ENCODE data around the gene TRMT1. TPM values are rescaled to one million over a fixed set of nuclear protein-coding genes. Genes with fewer than 3 reads are reported as not detected.

TRMT1 gene
- total RNA-seq, 1 experiment from 2014 or later: 63.2 TPM

DNA sequence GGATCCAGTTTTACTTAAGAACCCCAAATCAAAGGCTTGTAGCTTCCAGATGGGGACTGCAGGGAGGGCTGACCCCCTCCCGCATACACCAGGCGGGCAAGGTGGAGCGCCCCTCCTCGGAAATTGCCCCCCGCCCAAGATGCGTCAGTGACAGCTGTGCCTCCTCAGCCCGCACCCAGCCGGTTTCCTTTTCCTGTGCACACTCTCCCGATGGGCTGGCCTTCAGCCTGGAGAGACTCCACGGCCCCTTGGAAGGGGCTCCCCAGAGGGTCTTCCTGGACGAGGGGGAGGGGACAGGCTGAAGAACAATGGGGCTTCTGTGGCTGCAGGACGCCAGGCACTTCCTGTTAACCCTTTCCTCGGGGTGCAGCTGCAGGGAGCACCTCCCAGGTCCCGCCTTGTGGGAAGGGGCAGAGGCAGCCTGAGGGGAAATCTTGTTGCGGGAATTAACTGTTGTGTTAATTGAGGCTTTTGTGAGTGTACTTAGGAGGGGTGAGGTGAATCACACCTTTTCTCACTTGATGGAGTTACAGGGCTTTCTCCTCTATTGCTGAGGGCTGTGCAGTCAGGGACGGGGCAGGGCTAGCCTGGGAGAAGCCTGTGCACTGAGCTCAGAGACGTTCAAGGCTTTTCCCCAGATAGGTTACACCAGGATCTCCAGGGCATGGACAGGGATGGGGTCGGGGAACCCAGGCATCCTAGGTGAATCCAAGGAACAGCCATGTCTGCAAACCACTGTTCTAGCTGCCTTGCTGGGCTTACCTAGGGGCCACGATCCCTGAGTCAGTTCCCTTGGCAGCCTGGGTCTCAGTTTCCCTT is 48.0 kb upstream of the TRMT1 start:
- peaks cover 26% of the 10 kb centered on the region for H3K4me1 Mint-ChIP-seq (ENCODE audit: insufficient read depth, unreplicated experiment)
- intact Hi-C loops (cut with micrococcal nuclease): loop anchor here (5.0 kb wide), 2 partner anchors 47 to 1363 kb away; partner anchors contain the start of genes NACC1, TECR and TRMT1
- POLR2A ChIA-PET: interaction anchor here (0.6 to 7.2 kb wide), 9 partner anchors 10 to 1361 kb away, joined by 3 to 101 read pairs (median 3); partner anchors contain the start of genes IER2, NACC1 and STX10
- TF ChIP-seq CTCF (IDR thresholded peaks at IDR 0.05; ENCODE audit: unreplicated experiment): no peak
- no peaks in the 10 kb centered on the region for H3K27me3 Mint-ChIP-seq (ENCODE audit: insufficient read depth, unreplicated experiment)
- H3K4me3 Mint-ChIP-seq (ENCODE audit: unreplicated experiment): peak overlapping the region; percentile 62
- DNase-seq (ENCODE audit: unreplicated experiment): peak; percentile 82
- no peaks in the 10 kb centered on the region for H3K9me3 Mint-ChIP-seq (ENCODE audit: unreplicated experiment)
- H3K36me3 Mint-ChIP-seq (ENCODE audit: insufficient read depth, unreplicated experiment): no peaks in the 10 kb centered on the region
- H3K27ac Mint-ChIP-seq (ENCODE audit: low read depth, unreplicated experiment): peak overlapping the region; percentile 85
- CTCF ChIA-PET: interaction anchor here (0.7 to 1.4 kb wide), 2 partner anchors 143 to 187 kb away, joined by 3 to 4 read pairs; no protein-coding TSS in a partner anchor
- BruUV-seq (replicated peaks): no TSS peak

- CTCF ChIA-PET: interaction anchor here (0.6 to 1.5 kb wide), 5 partner anchors 11 to 186 kb away, joined by 3 to 5 read pairs (median 3); partner anchors contain the start of genes IER2 and STX10
These were observed 47.2 kb upstream of the TRMT1 start for GRCh38 chr19:13163609-13164342.

GRCh38 chr19:13162724-13163608 is 46.4 kb upstream of the TRMT1 start:
- Mint-ChIP-seq H3K36me3 (ENCODE audit: insufficient read depth, unreplicated experiment) (no peaks in the 10 kb centered on the region), H3K27ac (ENCODE audit: low read depth, unreplicated experiment) (peak overlapping the region; percentile 85), H3K27me3 (ENCODE audit: insufficient read depth, unreplicated experiment) (no peaks in the 10 kb centered on the region), H3K9me3 (ENCODE audit: unreplicated experiment) (no peaks in the 10 kb centered on the region), H3K4me1 (ENCODE audit: insufficient read depth, unreplicated experiment) (peaks cover 22% of the 10 kb centered on the region), H3K4me3 (ENCODE audit: unreplicated experiment) (peak overlapping the region; percentile 62)
- CTCF ChIA-PET: interaction anchor here (0.5 to 1.5 kb wide), 6 partner anchors 10 to 180 kb away, joined by 3 to 6 read pairs (median 3); partner anchors contain the start of genes IER2 and STX10
- POLR2A ChIA-PET: interaction anchor here (0.6 to 7.2 kb wide), 11 partner anchors 8 to 1363 kb away, joined by 3 to 101 read pairs (median 4); partner anchors contain the start of genes DNAJB1, GCDH, IER2 and NACC1
- peak; percentile 99 for DNase-seq (ENCODE audit: unreplicated experiment)
- intact Hi-C loops (cut with micrococcal nuclease): loop anchor here (1.0 to 5.0 kb wide), 2 partner anchors 8 to 1364 kb away; partner anchors contain the start of gene TECR
- no peak for TF ChIP-seq CTCF (IDR thresholded peaks at IDR 0.05; ENCODE audit: unreplicated experiment)
- no TSS peak for BruUV-seq (replicated peaks)

More at GRCh38 chr19:13163609-13164342, 47.2 kb upstream of the TRMT1 start:
- Mint-ChIP-seq H3K27me3 (ENCODE audit: insufficient read depth, unreplicated experiment) (no peaks in the 10 kb centered on the region), H3K4me1 (ENCODE audit: insufficient read depth, unreplicated experiment) (peaks cover 22% of the 10 kb centered on the region), H3K36me3 (ENCODE audit: insufficient read depth, unreplicated experiment) (no peaks in the 10 kb centered on the region), H3K9me3 (ENCODE audit: unreplicated experiment) (no peaks in the 10 kb centered on the region), H3K4me3 (ENCODE audit: unreplicated experiment) (peak overlapping the region; percentile 62), H3K27ac (ENCODE audit: low read depth, unreplicated experiment) (peak overlapping the region; percentile 85)
- POLR2A ChIA-PET: interaction anchor here (0.9 to 7.2 kb wide), 12 partner anchors 9 to 1362 kb away, joined by 3 to 101 read pairs (median 4); partner anchors contain the start of genes DNAJB1, GCDH, IER2 and NACC1
- peak; percentile 96 for DNase-seq (ENCODE audit: unreplicated experiment)
- TF ChIP-seq CTCF (IDR thresholded peaks at IDR 0.05; ENCODE audit: unreplicated experiment): no peak
- BruUV-seq (replicated peaks): no TSS peak
- intact Hi-C loops (cut with micrococcal nuclease): loop anchor here (1.0 to 5.0 kb wide), 2 partner anchors 8 to 1364 kb away; partner anchors contain the start of gene TECR

Data from MCF 10A (cell line).